ENCODE measurements around the gene SLC25A29. TPM values are rescaled to one million over a fixed set of nuclear protein-coding genes. Genes with fewer than 3 reads are reported as not detected.
A peak's percentile ranks its signal among the peaks of the same experiment; 100 is the strongest.
"Not testable (repeated sequence)": the region's sequence is repeated elsewhere in the genome, so short reads cannot be mapped to it uniquely, and the experiment has no call there.

SLC25A29 gene
- total and polyA plus RNA-seq, 12 donors = 9.0 to 277 (median 88.4) TPM

DNA sequence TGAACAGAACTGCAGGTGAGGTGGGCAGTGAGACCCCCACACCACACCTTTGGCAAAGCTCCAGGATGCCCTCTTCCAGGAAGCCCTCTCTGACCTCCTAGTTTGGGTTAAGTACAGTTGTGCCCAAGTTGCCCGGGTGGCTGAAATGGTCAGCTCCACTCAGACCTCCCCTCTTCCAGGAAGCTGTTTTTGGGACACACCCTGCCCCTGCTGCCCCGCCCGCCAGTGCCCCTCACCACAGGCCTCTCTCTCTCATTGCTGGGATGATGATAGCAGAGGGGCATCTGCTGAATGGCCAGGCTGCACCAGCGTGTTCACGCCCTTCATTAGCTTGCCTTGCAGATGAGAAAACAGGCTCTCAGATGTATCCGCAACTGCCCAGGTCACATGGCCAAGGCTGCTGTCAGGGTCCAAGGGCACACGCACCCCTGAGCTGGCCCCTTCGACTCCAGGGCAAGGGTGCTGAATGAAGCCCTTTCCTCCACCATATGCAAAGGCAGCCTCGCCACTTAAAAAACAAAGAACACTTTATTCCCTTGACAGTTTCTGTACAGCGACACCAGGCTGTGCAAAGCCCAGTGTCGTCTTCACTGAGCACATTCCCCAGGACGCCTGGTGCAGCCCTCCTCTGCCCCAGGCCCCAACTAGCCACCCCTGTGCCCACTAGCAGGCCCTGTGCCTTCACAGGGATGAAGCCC, 15.5 kb downstream of the SLC25A29 start:
- 79 to 88% (median 83%) methylated on average over 9 to 12 of the region's 12 CpGs for WGBS, 4 donors
- Histone ChIP-seq H3K9me3 (replicated peaks in 1 of 3) (no peaks in the 10 kb centered on the region), H3K27me3 (no peaks in the 10 kb centered on the region), H3K4me3 (no peak overlapping the region), H3K36me3 (replicated peaks in 1 of 2) (peaks cover 0 to 22% of the 10 kb centered on the region in 2 donors), H3K4me1 (replicated peaks in 1 of 2) (peaks cover 12 to 25% of the 10 kb centered on the region in 2 donors), H3K27ac (no peak overlapping the region)
- peak in 4 of 7 donors; percentile 7 to 22 (median 14) for DNase-seq
- TF ChIP-seq CTCF (IDR thresholded peaks at IDR 0.05) = no peak
- TF ChIP-seq POLR2A (IDR thresholded peaks at IDR 0.05) = no peak
- intact Hi-C loops (cut with DNase I) = no loop called here

DNA sequence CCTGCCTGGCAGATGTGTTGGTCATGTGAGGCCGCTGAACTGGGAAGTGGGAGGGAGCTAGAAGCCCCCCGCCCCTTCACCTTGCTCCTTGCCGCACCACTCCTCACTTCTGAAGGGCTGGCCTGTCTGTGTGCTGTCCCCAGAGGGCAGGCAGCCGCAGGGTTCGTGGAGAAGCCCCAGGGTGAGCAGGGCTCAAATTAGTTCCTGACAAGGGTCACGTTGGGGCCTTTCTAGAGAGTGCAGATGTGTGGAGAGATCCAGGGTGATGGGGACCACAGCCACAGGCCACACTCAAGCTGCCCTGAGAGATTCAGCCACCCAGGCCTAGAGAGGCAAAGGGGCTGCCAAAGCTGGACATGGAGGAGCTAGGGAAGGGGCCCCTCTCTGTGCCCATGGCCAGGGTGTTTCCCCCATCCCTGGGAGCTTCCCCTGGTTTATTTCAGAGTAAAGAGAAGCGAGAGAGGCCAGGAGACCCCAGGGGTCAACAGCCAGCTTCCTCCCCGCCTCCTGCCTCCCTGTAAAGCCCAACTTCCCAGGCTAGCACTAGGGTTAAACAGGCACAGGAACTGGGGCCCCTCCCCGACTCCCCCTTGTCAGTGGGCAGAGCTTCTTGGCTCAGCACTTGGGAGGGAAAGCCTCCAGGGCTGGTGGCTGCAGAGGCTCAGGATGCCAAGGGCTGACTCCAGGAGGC, 16.2 kb downstream of the SLC25A29 start:
- peak in 4 of 7 donors; percentile 3 to 22 (median 15) for DNase-seq
- WGBS, 4 donors = 79 to 81% (median 80%) methylated on average over 6 to 9 of the region's 9 CpGs

DNA sequence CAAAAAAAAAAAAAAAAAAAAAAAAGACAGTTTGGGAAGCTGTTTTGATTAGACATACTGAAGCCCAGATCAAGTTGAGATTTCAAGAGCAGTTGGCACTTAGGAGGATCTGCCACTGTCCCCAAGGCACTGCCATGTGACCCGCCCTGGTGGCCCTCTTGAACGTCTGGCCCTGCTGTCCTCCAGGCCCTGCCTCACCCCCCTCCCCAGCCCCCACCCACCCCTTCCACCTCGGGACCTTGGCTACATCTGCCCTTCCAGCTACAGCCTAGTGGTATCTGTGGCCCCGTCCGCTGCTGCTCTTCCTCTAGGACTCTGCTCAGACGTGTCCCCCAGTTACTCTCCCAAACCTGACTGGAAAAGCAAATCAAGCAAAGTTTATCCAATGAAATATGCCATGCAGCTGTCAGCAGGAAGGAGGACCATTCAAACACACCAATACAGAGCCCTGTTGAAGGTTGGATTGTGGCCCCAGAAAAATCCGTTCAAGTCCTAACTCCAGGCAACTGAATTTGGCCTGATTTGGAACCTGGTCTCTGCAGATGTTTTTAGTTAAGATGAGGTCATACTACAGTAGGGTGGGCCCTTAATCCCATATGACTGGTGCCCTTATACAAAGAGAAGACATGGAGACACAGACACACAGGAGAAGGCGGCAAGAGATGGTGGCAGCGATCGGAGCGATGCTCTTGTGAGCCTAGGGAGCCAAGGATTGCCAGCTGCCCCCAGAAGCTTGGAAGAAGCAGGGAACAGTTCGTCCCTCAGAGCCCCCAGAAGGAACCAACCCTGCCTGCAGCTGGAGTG, 17.7 kb downstream of the SLC25A29 start:
- no peak for TF ChIP-seq CTCF (IDR thresholded peaks at IDR 0.05)
- TF ChIP-seq POLR2A (IDR thresholded peaks at IDR 0.05) = no peak
- H3K9me3 ChIP-seq (replicated peaks in 1 of 3) = no peaks in the 10 kb centered on the region
- H3K27ac ChIP-seq = no peak overlapping the region
- intact Hi-C loops (cut with DNase I) = no loop called here
- H3K36me3 ChIP-seq (replicated peaks in 1 of 2) = peaks cover 0 to 22% of the 10 kb centered on the region in 2 donors
- H3K4me3 ChIP-seq = no peak overlapping the region
- H3K27me3 ChIP-seq = no peaks in the 10 kb centered on the region
- 75 to 80% (median 77%) methylated on average over 7 to 12 of the region's 12 CpGs for whole genome bisulfite sequencing, 4 donors
- peak in 3 of 7 donors; percentile 17 to 46 (median 17) for DNase-seq
- peaks cover 16 to 18% of the 10 kb centered on the region in 2 donors for H3K4me1 ChIP-seq (replicated peaks in 1 of 2)

More for the DNA sequence above, 16.2 kb downstream of the SLC25A29 start:
- Histone ChIP-seq H3K36me3 (replicated peaks in 1 of 2) (peaks cover 0 to 22% of the 10 kb centered on the region in 2 donors), H3K4me3 (no peak overlapping the region), H3K4me1 (replicated peaks in 1 of 2) (peaks cover 16 to 28% of the 10 kb centered on the region in 2 donors), H3K27me3 (no peaks in the 10 kb centered on the region), H3K27ac (no peak overlapping the region), H3K9me3 (replicated peaks in 1 of 3) (no peaks in the 10 kb centered on the region)
- TF ChIP-seq POLR2A (IDR thresholded peaks at IDR 0.05) = no peak
- TF ChIP-seq CTCF (IDR thresholded peaks at IDR 0.05) = no peak
- intact Hi-C loops (cut with DNase I) = no loop called here

GRCh38 chr14:100287998-100288295, 18.3 kb downstream of the SLC25A29 start:
- intact Hi-C loops (cut with DNase I) = not testable (repeated sequence)

More at GRCh38 chr14:100287998-100288295, 18.3 kb downstream of the SLC25A29 start:
- not testable (repeated sequence) for H3K9me3 ChIP-seq (replicated peaks in 1 of 3); H3K27me3 ChIP-seq; DNase-seq; H3K4me3 ChIP-seq
- 84 to 93% (median 93%) methylated on average over 8 of the region's 8 CpGs for WGBS, 4 donors
- Histone ChIP-seq H3K27ac (peak overlapping the region in 2 of 5 donors; percentile 29 to 88), H3K4me1 (replicated peaks in 1 of 2) (peaks cover 16% of the 10 kb centered on the region in 2 donors), H3K36me3 (replicated peaks in 1 of 2) (peaks cover 0 to 21% of the 10 kb centered on the region in 2 donors)

All from adrenal gland (tissue), 12 donors.